Stimulated activated CD8-positive, alpha-beta memory T cell treated with anti-CD3 and anti-CD28 coated beads, Interleukin-4, amount 100 ng/mL, for 1 hour (primary cell): ENCODE measurements around the gene INPP5B.
"Not testable (repeated sequence)": the region's sequence is repeated elsewhere in the genome, so short reads cannot be mapped to it uniquely, and the experiment has no call there.

Experiments
- DNase-seq, 2 donors: peaks; one replicate each; pipeline ENCODE4 v3.0.0-alpha.2; 2020; ENCODE audit warnings: low read depth in 2 of 2, low spot score in 1 of 2

INPP5B gene

DNA sequence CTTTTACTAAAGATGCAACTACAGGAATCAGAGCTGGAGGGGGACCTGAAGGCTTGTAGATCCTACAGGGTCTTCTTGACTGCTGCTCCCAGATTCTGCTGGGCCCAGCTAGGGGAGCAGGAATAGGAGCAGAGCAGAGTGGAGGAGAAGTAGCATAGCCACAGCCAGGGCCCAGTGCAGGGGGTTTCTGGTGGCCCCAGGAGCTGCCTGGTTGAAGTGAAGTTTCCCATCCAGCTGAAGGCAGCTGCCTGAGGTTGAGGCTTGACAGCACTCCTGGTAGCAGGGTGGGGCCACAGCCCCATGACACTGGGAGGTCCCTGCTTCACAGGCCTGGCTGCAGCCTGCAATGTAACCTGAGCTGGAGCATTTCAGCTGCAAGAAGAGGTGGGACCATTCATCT is 2.0 kb upstream of the INPP5B start:
- no peak for DNase-seq

DNA sequence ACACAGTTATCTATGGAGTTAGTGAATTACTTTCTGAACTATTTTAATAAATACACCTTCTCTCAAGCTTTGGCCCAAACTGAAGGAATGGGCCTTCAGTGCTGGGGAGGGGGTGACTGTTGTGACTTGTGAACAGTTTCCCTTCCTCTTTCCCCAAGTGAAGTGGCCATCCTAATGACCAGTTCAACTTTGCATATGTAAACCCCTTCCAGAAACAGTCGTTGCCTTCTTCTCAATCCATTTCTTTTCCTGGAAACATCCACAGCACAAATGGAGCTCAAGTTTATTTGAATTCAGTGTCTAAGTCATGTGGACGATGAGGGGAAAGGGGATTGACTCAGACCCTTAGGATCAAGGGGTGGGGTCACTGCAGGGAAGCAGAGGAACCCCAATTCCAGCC is 1.3 kb upstream of the INPP5B start:
- DNase-seq, result no peak

DNA sequence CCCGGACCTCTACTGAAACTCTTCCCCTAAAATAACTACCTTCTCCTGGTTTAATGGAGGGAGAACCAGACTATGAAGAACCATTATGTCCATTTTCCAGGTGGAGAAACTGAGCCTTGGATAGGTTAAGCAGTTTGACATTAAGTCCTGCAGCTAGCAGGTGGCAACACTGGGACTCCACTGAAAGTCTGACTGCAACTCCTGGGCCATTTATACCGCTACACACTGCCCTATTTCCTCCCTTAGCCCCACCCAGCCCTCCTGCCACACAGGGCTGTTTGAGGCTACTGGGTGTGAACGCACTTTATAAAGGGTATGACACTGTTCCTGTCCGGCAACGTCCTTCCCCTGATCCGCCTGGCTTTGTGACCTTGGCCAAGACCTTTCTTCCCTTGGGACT is 511 bp upstream of the INPP5B start:
- DNase-seq, result no peak

DNA sequence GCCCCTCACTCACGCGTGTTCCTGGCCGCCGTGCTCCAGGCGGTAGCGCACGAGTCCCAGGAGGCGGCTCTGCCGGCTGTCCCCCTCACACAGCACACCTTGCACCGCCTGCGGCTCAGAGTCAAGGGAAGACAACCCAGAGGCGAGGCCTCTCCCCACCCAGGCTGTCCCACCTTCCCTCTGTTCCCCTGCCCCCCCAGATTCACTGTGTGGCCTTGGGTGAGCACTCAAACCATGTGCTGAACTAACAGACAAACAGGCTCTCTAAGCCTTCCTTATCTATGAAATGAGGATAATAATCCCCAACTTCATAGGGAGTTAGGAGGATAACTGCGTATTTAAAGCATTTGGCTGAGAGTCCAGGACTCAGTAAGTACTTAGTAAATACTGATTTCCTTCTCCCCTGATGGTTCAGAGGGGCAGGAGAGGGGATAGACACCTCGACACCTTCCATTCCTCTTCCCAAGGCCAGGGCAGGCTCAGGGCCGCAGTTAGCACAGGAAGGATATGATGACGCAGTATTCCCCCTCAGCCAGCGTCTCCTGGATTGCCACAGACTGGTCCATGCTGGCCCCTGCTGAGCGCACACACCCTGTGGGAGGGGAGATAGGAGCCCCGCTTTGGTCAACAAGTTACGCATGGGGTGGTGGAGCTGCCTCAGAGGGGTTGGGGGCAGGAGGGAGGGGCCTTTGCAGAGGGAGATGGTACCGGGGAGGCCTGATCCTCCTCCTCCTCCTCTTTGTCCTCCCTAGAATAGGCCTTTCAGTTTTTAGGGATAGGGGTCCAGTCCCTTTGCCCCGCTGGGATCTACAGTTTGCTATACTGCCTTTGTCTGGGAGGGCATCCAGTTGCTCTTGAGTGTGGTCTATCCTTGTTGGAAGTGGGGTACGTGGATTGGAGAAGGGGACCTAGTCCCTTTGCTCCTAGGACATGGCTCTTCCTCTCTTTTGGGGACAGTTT is 830 bp downstream of the INPP5B start:
- no peak for DNase-seq

DNA sequence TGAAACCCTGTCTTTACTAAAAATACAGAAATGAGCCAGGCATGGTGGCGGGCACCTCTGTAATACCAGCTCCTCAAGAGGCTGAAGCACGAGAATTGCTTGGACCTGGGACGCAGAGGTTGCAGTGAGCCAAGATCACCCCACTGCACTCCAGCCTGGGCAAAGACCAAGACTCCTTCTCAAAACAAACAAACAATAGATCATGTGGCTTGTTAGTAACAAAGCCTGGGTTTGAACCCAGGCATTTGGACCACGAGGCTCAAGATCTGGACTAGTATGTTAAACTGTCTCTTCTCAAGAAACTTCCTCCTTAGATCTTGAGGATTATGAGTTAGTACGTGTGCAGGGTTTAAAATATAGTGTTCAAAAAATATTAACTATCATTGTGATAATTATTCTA is 1.6 kb downstream of the INPP5B start:
- DNase-seq, result no peak

DNA sequence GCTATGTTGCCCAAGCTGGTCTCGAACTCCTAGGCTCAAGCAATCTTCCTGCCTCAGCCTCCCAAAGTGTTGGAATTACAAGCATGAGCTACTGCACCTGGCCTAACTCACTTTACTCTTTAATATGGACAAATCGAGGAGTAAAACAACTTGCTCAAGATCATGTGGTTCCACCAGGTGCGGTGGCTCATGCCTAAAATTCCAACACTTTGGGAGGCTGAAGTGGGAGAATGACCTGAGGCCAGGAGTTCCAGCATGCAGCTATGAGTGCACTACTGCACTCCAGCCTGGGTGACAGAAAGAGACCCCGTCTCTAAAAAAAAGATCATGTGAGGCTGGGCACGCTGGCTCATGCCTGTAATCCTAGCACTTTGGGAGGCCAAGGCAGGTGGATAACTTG is 2.0 kb downstream of the INPP5B start:
- no peak for DNase-seq

DNA sequence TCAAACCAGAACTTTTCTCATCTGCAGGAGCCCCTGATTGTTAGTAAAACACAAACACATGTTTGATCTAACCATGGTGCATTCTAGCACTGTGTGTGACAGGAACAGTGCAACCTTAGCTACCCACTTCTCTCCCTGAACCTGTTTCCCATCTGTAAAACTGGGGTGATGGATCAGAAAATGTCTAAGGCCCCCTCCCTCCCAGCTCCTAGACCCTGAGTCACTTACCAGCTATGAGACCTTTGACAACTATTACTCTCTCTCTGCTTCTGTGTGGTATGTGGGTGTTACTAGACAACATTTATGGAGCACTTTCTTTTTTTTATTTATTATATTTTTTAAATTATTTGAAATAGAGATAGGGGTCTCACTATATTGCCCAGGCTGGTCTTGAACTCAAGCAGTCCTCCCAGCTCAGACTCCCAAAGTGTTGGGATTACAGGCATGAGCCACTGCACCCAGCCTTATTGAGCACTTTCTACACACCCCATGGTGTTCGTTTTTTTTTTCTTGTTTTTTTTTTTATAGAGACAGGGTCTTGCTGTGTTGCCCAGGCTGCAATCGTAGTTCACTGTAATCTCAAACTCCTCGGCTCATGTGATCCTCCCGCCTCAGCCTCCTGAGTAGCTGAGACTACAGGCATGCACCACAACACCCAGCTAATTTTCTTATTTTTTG is 2.6 kb downstream of the INPP5B start:
- DNase-seq, result no peak

DNA sequence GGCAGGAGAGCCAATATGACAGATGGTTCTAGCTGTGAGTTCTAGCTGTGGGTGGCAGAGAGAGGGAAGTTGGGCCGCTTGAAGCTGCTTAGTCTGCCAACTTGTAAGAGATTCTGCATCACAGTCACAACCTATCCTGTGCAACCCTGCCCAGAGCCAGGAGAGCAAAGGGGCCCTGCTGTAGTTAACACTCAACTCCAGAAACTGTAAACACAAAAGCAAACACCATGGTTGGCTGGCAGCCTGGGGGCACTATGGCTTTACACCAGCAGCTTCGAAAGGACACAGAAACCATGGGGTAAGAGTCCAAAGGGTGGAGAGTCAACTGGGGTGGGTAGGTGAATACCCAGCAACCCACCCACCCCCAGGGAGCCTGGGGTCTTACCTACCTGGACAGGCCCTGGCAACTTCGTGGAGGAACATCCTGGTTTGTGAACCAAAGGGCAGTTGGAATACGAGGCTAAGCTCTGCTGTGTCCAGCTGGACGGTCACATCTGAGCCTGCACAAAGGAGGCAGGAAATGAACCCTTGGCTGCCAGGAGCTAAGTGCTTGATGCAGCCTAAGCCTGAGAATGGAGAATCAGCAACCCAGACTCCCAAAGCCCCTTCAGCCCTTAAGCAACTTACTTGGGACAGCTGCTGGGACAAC is 6.4 kb downstream of the INPP5B start:
- DNase-seq, result no peak

DNA sequence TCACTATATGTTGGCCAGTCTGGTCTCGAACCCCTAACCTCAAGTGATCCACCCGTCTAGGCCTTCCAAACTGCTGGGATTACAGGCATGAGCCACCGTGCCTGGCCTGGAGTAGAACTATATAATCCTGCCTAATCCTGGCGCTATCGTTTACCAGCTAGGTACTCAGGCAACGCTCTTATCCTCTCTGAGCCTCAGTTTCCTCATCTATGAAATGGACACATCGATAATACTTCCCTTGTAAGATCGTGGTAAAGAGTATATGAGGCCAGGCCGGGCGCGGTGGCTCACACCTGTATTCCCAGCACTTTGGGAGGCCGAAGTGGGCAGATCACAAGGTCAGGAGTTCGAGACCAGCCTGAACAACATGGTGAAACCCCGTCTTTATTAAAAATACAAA is 10.1 kb downstream of the INPP5B start:
- DNase-seq, result not testable (repeated sequence)

DNA sequence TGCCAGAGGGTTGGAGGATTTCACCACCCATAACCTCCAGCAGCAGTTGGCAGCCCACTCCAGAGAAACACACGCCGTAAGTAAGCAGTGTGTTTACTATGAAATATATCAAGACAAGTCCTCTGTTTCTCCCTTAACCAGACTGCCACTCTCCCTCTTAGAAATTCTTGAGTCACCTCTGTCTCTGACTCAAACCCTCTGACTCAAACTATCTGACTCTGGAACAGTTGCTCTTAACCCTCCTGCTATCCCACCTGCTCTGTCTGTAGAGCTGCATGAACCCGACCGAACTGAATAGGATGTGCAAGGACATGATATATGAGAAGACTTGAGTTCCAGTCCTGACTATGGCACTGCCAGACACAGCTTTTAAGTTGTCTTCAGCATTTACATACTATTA is 14.1 kb downstream of the INPP5B start:
- no peak for DNase-seq

DNA sequence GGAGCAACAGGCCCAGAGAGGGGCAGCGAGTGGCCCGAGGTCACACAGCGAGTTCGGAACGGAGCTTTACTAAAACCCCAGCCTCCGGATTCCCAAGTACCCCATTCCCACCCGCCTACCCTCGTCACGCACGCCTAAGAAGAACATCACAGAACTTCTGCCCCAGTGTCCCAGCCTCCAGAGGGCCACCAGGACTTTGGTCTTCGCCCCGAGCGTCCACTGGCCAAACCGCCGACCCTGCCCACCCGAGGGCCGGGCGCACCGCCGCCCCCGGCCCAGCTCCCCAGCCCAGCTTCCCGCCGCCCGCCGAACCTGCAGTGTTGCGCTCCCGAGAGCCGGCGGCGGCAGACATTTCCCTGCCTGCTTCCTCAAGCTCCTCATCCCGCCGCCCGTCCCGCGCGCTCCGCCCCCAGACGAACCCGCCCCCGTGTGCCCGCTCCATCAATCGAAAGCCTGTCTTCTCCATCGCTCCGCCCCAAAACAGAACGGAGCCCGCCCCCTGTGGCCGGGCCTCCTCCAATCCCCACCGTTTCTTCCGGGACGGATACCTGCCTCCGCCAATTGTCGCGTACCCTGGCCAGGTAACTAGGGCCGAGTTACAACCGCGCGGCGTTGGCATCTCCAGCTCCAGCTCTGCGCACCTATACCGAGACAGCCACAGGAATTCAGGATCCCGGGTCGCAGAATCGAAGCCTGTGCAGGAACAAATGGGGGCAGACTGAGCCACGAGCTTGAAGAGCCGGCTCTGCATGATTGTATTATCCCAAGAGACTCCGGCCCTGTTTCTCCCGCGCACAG is 15.3 kb downstream of the INPP5B start:
- peak; percentile 86 to 94 for DNase-seq

DNA sequence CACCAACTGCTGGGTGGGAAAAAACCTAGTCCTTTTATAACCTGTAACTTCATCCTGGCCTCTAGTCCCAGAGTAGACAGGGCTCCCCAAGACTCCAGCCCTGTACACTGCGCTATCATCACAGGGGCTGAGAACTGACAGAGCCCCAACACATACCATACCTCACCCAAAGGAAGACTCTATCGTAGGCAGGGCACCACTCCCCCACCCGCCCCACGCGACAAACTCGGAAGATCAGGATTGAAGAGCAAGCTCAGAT is 15.8 kb downstream of the INPP5B start:
- no peak for DNase-seq

DNA sequence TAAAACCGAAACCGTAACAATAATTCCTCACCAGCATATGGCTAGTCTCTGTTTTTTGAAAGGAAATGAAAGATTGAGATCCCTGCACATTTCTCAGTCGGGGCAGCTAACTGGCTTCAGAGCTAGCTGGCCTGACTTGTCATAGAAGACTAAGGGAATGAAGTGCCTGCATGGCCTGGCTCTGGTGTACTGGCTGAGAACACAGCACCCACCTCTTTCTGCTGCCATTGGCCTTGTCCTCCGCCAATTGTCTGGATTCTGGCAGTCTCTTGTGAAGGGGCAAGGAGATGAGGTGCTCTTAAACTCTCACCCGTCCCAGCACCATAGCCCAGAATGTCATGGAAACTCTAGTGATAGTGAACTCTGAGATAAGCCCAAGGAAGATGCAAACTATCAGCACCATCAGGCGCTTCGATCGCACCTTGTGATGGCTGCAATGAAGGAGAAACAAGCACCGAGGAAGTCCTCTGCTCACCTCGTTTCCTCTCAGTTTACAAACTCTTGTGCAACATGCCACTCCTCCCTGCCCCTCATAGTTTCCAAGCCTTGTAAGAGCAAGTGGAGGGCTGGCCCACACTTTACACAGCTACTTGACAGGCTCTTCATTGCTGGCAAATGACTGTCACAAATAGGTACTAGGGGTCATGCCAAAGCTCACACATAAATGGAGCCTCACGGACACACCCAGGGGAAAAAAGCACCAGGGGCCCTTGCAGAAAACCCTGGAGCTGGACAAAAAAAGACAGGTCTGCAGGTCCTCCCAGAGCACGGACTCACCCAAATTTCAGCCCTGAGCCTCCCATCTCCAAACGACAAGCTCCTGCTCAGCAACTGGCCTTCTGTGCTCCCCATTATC is 16.4 kb downstream of the INPP5B start:
- DNase-seq, result no peak

DNA sequence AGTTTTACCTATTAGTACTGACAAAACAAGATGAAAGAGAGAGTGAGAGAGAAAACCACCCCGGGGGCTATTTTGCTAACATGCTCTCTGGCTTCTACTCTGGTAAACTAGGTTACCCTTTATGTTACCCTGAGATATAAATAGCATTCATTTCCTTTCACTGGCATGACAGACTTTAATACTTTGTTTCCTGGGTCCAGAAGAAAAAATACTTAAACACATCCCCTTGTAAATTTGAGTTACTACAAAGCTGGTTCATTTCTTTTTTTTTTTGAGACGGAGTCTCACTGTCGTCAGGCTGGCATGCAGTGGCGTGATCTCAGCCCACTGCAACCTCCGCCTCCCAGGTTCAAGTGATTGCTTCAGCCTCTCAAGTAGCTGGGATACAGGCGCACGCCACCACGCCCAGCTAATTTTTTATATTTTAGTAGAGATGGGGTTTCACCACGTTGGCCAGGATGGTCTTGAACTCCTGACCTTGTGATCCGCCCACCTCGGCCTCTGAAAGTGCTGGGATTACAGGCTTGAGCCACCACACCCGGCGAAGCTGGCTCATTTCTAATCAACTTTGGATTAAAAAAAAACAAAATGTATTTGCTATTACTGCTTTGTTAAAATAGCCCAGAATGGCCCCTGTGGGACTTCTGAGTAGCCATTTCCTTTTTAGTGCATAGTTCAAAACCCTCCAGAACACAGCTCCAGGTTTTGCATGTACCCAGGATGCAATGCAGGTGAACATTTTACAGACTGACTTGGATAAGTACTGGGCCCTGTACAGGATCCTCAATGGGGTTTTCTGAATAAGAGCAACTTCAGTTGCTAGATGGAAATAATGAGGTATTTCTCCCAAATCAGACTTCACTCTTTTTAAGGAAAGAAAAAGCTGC is 20.6 kb downstream of the INPP5B start:
- DNase-seq, result no peak

DNA sequence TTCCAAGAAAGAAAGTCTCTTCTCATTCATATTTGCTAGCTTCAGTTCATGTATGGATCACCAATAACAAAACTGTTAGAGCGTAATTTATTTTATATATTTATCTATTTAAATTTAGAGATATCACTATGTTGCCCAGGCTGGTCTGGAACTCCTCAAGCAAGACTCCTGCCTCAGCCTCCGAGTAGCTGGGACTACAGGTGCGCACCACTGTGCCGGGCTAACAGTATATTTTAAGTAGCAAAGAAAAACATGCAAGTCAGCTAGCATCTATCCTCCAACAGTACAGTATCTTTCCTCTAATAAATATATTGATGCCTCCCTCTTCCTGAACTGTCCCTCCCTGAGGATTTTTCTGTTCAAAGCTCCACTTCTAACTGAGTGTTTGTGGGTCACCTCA is 21.5 kb downstream of the INPP5B start:
- DNase-seq, result no peak

DNA sequence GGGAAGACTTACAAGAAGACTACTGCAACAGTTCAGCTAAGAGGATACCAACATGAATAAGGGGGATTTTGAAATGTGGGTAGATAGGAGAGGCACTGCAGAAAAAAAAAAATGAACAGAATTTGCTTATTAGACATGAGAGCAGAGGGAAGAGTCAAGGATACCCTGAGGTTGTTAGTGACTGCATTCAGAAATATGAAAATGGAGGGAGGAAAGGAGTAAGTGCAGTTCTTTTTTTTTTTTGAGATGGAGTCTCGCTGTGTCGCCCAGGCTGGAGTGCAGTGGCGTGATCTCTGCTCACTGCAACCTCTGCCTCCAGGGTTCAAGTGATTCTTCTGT is 23.3 kb downstream of the INPP5B start:
- no peak for DNase-seq

DNA sequence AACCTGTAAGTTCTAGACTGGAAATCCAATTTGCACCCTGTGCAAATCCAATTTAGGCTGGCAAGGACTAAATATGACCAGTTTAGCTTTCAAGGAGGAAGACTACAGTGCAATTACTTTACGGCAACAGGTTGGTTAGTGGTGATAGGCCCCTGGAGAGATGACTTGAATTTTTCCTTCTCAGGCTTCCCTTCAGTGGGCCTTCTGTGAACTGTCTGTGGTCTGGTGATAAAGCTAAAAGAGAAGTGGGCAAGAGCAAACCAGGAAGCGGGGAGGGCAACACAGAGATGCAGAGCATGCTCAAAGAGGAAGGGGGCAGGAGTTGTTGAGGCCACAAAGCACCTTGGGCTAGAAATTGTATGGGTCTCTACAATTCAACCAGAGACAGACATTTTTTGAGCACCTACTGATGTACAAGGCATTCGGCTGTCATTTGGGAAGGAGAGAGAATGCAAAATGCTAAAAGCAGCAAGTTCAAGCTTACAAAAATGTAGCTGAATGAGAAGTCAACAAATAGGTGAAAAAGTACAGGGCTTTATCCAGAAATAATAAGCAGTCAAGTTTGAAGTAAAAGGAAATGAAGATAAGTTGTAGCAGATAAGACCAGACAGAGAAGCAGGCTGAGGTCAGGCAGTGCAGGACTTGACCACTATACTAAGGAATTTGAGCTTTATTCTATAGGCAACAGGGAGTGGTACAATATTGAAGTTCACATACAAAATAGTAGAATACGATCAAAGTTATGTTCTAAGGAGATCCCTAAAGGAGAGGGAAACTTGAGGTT is 23.9 kb downstream of the INPP5B start:
- no peak for DNase-seq

DNA sequence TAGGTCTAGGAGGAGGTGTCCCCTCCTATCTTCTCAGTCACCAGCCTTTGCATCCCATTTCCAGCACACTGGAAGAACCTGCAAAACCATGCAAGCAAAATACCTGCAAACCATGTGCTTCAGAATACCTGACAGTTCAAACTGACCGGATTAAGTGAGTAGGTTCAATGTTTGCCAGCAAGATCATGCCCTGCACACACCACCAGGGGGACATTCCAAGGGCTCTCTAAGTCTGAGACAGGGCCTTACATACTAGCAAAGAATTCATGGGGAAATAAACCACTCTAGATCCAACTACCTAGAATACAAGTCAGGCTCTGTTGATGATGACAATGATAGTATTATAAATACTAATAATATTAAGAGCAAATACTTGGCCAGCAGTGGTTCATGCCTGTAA is 27.6 kb downstream of the INPP5B start:
- no peak for DNase-seq
